GM23248 (cell line): ENCODE data around the gene UFSP2.

Source experiments
- EZH2 ChIP-seq: fragments of 200-600 bp; sonication (generic); IDR thresholded peaks from 2 replicates; pipeline ENCODE4 v1.6.1; 2018; ENCODE audit warnings: antibody characterized with exemption, mild to moderate bottlenecking; ENCODE audit not compliant: insufficient read depth, poor library complexity, severe bottlenecking
- EZH2phosphoT487 ChIP-seq: fragments of 200-600 bp; sonication (generic); IDR thresholded peaks from 2 replicates; pipeline ENCODE4 v1.6.1; 2018; ENCODE audit warnings: antibody characterized with exemption, moderate library complexity, mild to moderate bottlenecking, low read depth; ENCODE audit not compliant: insufficient read depth

DNA sequence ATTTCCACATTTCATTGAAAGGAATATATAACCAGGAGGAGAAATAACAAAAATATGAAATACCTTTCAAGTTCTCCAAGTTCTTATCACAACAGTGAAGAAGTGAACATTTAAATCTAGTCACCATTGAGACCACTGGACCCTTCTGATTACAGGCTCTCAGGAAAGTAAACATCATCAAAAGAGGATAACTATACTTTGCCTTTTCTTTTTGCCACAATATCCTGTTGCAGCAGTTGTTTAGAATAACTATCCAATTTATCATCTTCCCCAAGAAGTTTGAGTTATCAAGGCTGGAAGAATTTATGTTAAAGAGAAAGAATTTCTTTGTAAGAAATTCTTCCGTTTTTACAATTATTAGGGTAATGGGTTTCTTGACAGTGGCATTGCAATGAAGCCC, 33.6 kb downstream of the UFSP2 start:
- TF ChIP-seq EZH2phosphoT487 (no peak), EZH2 (no peak)
